Activated naive CD4-positive, alpha-beta T cell treated with anti-CD3 and anti-CD28 coated beads, Interleukin-2, amount 10 ng/mL, durations not matched to agents 7 days and 5 days (primary cell): ENCODE measurements around the gene ARHGAP4.
A peak's percentile ranks its signal among the peaks of the same experiment; 100 is the strongest.

ENCODE experiments used
- CTCF ChIA-PET: fragments of 350-600 bp; sonication (Branson Sonifier 250); formaldehyde crosslinking; loops from one replicate; lab custom pipeline; 2021; ENCODE audit warnings: antibody characterized with exemption; lab: Charles Lee
- DNase-seq: peaks from one replicate; pipeline ENCODE4 v3.0.0-alpha.2; 2020
- H3K27ac Mint-ChIP-seq: one replicate; pipeline ENCODE4 v1.8.0; 2021; ENCODE audit warnings: mild to moderate bottlenecking, moderate library complexity, mixed read lengths
- H3K27me3 Mint-ChIP-seq: one replicate; pipeline ENCODE4 v1.8.0; 2021; ENCODE audit warnings: mild to moderate bottlenecking, mixed read lengths
- H3K36me3 Mint-ChIP-seq: one replicate; pipeline ENCODE4 v1.8.0; 2021; ENCODE audit warnings: mixed read lengths
- H3K4me1 Mint-ChIP-seq: one replicate; pipeline ENCODE4 v1.8.0; 2021; ENCODE audit warnings: mixed read lengths
- H3K4me3 Mint-ChIP-seq: one replicate; pipeline ENCODE4 v1.8.0; 2021; ENCODE audit warnings: mild to moderate bottlenecking, moderate library complexity, mixed read lengths
- H3K9me3 Mint-ChIP-seq: one replicate; pipeline ENCODE4 v1.8.0; 2021; ENCODE audit warnings: mixed read lengths

The ARHGAP4 gene

DNA sequence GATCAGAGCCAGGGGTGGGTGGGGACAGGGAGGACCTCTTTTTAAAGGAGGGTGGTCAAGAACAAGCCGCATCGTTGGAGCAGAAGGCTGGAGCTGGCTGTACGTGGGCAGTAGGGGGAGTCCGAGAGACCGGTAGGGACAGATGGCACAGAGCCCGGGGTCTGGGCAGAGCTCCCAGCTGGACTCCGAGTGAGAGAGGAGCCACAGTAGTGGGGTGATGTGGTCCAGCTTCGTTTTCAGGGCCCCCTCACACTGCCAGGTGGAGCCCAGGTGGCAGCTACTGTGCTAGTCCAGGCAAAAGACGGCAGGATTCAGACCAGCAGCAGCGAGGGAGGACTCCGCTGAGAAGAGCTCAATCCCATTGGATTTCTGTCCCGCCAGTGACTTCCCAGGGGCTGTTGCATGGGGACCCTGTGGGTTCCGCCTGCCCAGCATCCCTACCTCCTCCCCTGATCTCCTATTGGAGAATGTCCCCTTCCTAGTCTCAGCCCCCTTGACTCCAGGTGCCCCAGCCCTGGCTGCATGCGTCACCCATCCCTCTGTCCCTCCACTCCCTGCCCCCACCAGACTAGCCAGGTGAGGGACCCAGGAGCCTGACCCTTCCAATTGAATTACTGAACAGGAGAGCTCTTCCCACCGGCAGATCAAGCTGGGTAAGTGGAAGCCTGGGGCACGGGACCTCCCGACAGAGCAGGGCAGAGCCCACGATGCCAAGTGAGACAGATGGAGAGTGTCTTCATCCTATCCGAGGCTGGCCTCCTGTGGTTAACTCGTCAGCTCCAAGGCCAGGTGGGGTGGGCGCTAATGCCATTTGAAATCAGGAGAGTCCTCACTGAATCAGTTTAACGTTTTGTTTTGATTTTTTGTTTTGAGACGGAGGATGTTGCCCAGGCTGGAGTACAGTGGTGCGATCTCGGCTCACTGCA is 2.9 kb downstream of the ARHGAP4 start:
- no peak for DNase-seq
- Mint-ChIP-seq H3K9me3 (no peaks in the 10 kb centered on the region), H3K4me1 (peaks cover 23% of the 10 kb centered on the region), H3K27ac (peak overlapping the region; percentile 81), H3K36me3 (peaks cover 33% of the 10 kb centered on the region), H3K4me3 (peak overlapping the region; percentile 94), H3K27me3 (no peaks in the 10 kb centered on the region)
- CTCF ChIA-PET: interaction anchor here (1.1 to 14.7 kb wide), 5 partner anchors 10 to 46 kb away, joined by 3 to 241 read pairs (median 7); partner anchors contain the start of gene RENBP

DNA sequence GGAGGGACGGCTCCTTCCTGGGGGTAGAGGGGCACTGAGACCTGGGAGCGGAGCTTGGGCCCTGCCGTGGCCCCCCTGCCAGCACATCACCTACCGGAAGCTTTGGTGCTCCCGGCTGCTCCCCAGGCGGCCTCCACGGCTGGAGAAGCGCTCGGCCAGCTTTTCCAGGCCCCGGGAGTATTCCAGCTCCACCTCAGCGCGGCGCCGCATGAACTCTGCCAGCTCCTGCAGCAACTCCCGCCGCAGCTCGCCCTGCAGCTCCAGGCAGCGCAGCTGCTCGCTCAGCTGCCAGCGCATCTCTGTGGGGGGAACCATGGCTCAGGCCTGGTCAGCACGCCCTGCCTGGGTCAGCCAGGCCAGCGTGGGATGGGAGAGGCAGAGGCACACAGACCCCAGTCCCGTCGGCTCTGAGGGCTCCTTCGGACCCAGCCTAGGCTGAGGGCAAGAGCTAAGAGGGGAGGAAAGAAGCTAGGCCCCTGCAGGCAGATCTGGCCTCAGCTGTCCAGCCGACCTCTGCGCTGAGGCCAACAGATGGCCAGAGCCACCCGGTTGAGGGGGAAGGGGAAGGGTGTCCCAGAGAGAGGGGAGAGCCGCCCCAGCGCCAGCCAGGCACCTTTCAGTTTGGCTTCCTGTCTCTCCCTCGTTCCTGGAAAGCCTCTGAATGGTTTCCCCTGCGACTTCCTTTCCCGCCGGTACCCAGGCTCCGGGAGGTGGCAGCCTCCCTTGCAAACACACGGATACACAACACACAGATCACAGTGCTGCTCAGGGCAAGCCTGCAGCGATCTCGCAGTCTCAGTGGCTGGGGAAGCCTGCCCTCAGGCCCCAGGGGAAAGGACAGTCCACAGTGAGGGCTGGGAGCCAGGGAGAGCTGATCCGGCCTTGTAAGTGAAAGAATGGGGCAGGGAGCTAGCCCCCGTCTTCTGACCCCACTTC is 4.3 kb downstream of the ARHGAP4 start:
- Mint-ChIP-seq H3K4me3 (peak overlapping the region; percentile 94), H3K36me3 (peaks cover 40% of the 10 kb centered on the region), H3K27me3 (no peaks in the 10 kb centered on the region), H3K4me1 (peaks cover 23% of the 10 kb centered on the region), H3K9me3 (no peaks in the 10 kb centered on the region), H3K27ac (peak overlapping the region; percentile 81)
- peak; percentile 47 for DNase-seq
- CTCF ChIA-PET: interaction anchor here (0.7 to 14.7 kb wide), 3 partner anchors 9 to 43 kb away, joined by 3 to 241 read pairs (median 5); partner anchors contain the start of gene RENBP

DNA sequence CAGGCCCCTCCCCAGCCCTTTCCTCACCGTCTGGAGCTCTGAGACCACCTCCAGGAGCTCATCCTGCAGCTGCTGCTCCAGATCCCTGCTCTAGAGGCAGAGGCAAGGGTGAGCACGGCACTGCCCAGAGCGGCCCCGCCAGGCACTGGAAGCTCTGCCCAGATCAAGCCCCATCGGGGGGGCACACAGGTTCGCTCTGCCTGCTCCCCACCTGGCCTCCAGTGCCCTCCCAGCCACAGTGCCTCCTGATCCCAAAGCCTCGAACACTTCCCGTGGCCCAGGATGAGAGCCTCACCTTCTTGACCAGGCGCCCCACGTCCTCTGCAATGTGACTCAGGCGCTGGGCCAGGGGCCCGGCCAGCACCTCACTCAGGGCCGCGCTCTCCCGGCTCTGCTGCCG is 5.0 kb downstream of the ARHGAP4 start:
- DNase-seq: no peak
- no peak overlapping the region for H3K4me3 Mint-ChIP-seq
- H3K36me3 Mint-ChIP-seq: peaks cover 44% of the 10 kb centered on the region
- CTCF ChIA-PET: interaction anchor here (1.4 to 14.7 kb wide), 2 partner anchors 10 to 27 kb away, joined by 4 to 241 read pairs; partner anchors contain the start of gene RENBP
- no peaks in the 10 kb centered on the region for H3K27me3 Mint-ChIP-seq
- H3K4me1 Mint-ChIP-seq: peaks cover 23% of the 10 kb centered on the region
- no peak overlapping the region for H3K27ac Mint-ChIP-seq
- no peaks in the 10 kb centered on the region for H3K9me3 Mint-ChIP-seq

DNA sequence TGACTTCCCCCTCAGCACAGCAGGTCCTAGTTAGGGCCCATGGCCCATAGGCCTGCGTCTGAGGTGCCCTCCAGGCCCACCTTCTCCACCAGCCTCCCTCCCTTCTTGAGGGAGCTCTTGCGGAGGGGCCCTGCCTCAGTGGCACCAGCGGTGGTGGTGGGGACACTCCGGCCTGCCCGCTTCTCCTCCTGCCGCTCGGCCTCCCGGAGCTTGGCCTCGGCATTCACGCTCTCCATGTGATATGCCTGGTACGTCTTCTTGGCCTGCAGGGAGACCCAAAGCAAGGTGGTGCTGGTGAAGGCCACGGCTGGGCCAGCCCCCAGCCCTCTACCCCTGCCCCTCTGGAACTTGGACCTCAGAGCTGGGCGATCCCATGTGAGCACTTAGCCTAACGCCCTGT is 5.5 kb downstream of the ARHGAP4 start:
- H3K27ac Mint-ChIP-seq: no peak overlapping the region
- no peak overlapping the region for H3K4me3 Mint-ChIP-seq
- CTCF ChIA-PET: interaction anchor here (1.4 to 14.7 kb wide), 2 partner anchors 9 to 28 kb away, joined by 4 to 241 read pairs; partner anchors contain the start of gene RENBP
- no peaks in the 10 kb centered on the region for H3K9me3 Mint-ChIP-seq
- H3K36me3 Mint-ChIP-seq: peaks cover 47% of the 10 kb centered on the region
- H3K27me3 Mint-ChIP-seq: no peaks in the 10 kb centered on the region
- DNase-seq: no peak
- H3K4me1 Mint-ChIP-seq: peaks cover 23% of the 10 kb centered on the region

DNA sequence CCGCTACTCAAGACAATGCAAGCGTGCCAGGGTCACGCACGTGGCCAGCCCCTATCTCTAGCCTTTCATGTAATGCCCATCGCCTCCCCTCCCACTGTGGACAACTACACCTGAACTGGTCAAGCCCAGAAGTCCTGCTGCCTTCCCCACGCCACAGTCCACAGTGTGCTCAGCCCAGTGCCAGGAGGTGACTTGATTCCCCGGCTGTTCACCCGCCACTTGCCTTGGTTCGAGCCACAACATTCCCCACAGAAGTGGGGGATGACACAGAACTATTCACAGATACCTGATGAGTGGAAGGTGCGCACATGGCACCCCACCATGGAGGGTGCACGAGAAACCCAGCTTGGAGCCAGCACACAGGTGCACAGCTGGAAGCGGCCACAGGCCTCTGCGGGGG is 6.8 kb downstream of the ARHGAP4 start:
- Mint-ChIP-seq H3K27ac (no peak overlapping the region), H3K4me3 (no peak overlapping the region), H3K9me3 (no peaks in the 10 kb centered on the region), H3K4me1 (peaks cover 21% of the 10 kb centered on the region), H3K27me3 (no peaks in the 10 kb centered on the region), H3K36me3 (peaks cover 37% of the 10 kb centered on the region)
- CTCF ChIA-PET: no interaction called here
- DNase-seq: no peak

DNA sequence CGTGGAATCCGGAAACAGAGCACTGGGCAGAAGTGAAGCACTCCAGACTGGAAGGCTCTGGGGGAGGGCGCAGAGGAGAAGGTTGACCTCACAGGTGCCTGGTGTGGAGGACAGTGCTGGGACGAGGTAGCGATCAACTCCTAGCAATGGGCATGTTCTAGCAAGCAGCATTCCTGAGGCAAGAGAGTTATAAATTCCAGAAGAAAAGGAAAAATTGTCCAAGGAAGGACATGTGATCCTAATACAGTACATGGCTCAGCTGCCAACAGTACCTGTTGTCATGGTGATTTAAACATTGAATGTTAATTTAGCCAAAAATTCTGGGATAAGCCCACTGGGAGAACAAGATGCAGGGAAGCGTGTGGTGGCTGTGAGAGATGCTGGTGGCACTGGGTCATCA is 8.2 kb downstream of the ARHGAP4 start:
- Mint-ChIP-seq H3K9me3 (no peaks in the 10 kb centered on the region), H3K4me1 (peaks cover 12% of the 10 kb centered on the region), H3K36me3 (peaks cover 36% of the 10 kb centered on the region), H3K27me3 (no peaks in the 10 kb centered on the region), H3K4me3 (no peak overlapping the region), H3K27ac (no peak overlapping the region)
- CTCF ChIA-PET: no interaction called here
- DNase-seq: no peak

DNA sequence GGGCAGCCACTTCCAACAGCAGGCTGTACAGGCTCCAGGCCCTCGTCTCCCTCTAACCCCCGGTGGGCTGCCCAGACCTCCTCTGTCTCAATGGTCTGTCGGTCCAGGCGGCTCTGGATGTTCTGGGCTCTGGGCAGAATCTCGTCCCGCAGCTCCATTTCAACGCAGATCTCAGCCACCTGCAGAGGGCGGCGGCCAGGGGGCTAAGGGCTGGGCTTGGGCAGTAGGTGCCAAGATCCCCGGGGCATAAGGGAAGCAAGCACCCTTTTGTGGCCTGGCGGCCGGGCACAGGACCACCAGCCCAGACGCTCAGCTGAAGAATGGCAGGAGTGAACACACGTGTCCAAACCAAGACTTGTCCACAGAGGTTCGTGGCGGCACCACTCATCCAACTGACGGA is 12.4 kb downstream of the ARHGAP4 start:
- CTCF ChIA-PET: no interaction called here
- no peak overlapping the region for H3K4me3 Mint-ChIP-seq
- H3K27ac Mint-ChIP-seq: no peak overlapping the region
- DNase-seq: no peak
- no peaks in the 10 kb centered on the region for H3K9me3 Mint-ChIP-seq
- no peaks in the 10 kb centered on the region for H3K27me3 Mint-ChIP-seq
- peaks cover 25% of the 10 kb centered on the region for H3K36me3 Mint-ChIP-seq
- peaks cover 6% of the 10 kb centered on the region for H3K4me1 Mint-ChIP-seq

DNA sequence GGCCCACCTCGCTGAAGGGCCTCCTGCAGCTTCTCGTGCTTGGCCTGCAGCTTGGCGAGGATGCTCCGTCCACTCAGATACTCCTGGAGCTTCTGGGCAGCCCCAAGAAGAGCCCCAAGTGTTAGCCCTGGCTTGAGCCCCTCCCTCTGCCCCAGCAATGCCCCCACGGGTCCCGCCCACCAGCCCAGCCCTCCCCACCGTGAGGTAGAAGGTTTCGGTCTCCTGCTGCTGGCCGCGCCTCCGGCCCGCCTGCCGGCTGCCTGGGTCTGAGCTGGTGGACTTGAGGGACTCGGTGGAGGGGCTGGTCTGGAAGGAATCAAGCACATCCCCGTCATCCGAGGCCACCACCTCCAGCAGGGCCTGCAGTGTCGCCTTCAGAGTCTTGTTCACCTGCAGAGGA is 12.9 kb downstream of the ARHGAP4 start:
- Mint-ChIP-seq H3K36me3 (peaks cover 28% of the 10 kb centered on the region), H3K4me1 (peaks cover 6% of the 10 kb centered on the region), H3K9me3 (no peaks in the 10 kb centered on the region), H3K27ac (no peak overlapping the region), H3K4me3 (no peak overlapping the region), H3K27me3 (no peaks in the 10 kb centered on the region)
- CTCF ChIA-PET: interaction anchor here (1.5 kb wide), 2 partner anchors 10 to 12 kb away, joined by 4 to 5 read pairs; no protein-coding TSS in a partner anchor
- DNase-seq: no peak

DNA sequence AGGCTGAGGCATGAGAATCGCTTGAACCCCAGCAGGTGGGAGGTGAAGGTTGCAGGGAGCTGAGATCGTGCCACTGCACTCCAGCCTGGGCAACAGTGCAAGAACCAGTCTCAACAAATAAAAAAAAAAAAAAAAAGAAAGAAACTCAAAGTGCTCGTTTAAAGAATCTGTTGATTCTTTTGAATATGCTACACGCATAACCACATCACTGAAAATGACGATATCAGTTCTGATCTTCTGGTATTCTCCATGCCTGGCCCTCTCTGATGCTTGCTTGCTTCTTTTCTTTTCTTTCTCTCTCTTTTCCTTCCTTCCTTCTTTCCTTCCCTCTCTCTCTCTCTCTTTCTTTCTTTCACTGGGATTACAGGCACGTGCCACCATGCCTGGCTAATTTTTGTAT is 14.3 kb downstream of the ARHGAP4 start:
- H3K27me3 Mint-ChIP-seq: no peaks in the 10 kb centered on the region
- no peak for DNase-seq
- H3K36me3 Mint-ChIP-seq: peaks cover 22% of the 10 kb centered on the region
- CTCF ChIA-PET: interaction anchor here (1.5 to 1.6 kb wide), 3 partner anchors 8 to 13 kb away, joined by 4 to 5 read pairs (median 4); no protein-coding TSS in a partner anchor
- no peak overlapping the region for H3K4me3 Mint-ChIP-seq
- peaks cover 6% of the 10 kb centered on the region for H3K4me1 Mint-ChIP-seq
- no peaks in the 10 kb centered on the region for H3K9me3 Mint-ChIP-seq
- H3K27ac Mint-ChIP-seq: peak overlapping the region; percentile 81

DNA sequence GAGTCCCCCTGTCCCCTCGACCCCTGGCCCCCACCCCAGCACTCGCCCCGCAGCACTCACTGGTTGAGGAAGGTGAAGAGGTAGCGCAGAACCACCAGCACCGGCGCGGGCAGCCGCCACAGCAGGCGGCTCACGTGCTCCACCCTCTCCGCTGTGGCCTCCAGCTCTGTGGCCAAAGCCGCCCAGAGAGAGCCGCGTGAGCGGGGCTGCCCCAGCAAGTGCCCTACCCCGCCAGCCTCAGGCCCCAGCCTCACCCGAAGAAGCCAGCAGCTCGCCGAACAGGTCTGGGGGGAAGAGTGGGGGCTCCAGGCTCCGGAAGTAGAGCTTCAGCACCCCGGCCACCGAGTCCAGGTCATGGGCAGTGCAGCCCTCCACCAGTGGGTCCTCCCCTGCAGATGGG is 15.6 kb downstream of the ARHGAP4 start:
- CTCF ChIA-PET: interaction anchor here (1.6 kb wide), 1 partner anchor 10 kb away, joined by 4 read pairs; no protein-coding TSS in a partner anchor
- Mint-ChIP-seq H3K27ac (no peak overlapping the region), H3K27me3 (no peaks in the 10 kb centered on the region), H3K4me1 (peaks cover 6% of the 10 kb centered on the region), H3K4me3 (no peak overlapping the region), H3K9me3 (no peaks in the 10 kb centered on the region), H3K36me3 (peaks cover 14% of the 10 kb centered on the region)
- no peak for DNase-seq

DNA sequence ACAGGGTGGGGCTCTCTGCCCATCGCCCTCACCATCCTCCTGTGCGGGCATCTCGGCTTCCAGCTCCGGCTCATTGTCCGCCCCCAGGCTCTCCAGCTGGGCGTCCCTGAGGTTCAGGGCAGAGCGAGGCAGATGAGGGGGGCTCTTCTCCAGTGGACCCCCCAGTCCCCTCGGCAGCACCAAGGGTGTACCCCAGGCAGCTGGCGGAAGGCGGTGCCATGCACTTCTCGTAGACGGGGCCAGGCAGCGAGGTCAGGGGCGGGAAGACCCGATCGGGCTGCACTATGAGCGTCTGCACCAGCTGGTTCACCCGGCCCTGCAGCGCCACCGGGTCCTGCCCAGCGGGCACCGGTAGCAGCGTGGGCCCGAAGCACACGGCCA is 16.1 kb downstream of the ARHGAP4 start:
- Mint-ChIP-seq H3K27ac (no peak overlapping the region), H3K9me3 (no peaks in the 10 kb centered on the region), H3K27me3 (no peaks in the 10 kb centered on the region), H3K36me3 (peaks cover 14% of the 10 kb centered on the region), H3K4me1 (peaks cover 6% of the 10 kb centered on the region), H3K4me3 (no peak overlapping the region)
- no peak for DNase-seq
- CTCF ChIA-PET: no interaction called here

DNA sequence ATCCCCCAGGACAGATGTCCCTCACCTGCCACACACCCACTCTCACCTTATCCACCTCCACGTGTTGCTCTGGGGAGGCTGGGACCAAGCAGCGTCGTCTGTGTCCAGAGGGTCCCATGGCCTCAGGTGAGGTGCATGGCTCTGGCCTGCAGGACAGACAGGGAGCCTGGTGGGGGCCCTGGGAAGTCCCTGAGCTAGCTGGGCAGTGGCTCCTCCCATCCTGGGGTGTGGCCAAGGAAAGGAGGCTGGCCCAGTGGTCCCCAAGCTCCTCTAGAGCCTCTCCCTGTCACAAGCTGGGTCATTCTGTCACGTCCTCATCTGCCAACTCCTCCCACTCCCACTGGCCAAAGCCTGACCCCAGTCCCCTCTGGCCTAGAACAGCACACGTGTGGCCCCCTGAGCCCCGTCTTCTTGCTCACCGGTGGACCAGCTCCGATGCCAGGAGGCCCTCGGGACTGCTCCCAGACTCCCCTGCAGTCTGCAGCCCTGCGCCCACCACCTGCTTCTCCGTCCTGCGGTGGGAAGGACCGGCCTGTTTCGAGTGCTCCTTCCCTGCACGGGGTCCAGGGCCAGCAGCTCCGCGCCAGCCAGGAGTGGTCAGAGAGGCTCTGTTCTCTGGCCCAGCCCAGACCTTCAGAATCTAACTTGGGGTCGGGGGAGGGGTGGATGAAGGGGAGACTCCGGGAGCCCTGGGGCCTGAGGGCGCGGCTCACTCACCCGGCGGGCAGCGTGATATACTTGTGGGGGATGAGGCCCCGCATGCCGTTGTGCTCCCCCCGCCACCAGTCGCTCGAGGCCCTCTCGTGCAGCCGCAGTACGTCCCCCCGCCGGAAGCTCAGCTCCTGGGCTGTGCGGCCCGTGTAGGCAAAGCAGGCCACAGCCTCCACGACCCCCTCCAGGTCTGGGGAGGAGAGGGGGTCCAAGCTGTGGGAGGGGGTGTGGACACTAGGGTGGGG is 16.8 kb downstream of the ARHGAP4 start:
- Mint-ChIP-seq H3K4me1 (peaks cover 9% of the 10 kb centered on the region), H3K9me3 (no peaks in the 10 kb centered on the region), H3K27me3 (no peaks in the 10 kb centered on the region), H3K4me3 (no peak overlapping the region), H3K27ac (no peak overlapping the region), H3K36me3 (peaks cover 14% of the 10 kb centered on the region)
- CTCF ChIA-PET: interaction anchor here (1.0 kb wide), 1 partner anchor 38 kb away, joined by 3 read pairs; no protein-coding TSS in a partner anchor
- DNase-seq: no peak
